Astrocyte (in vitro differentiated cells and primary cell): Measurements from ENCODE around the gene PKP4. TPM values are rescaled to one million over a fixed set of nuclear protein-coding genes. Genes with fewer than 3 reads are reported as not detected.

ENCODE experiments used
- DNase-seq: peaks from one replicate; pipeline ENCODE4 v3.0.0-alpha.2; 2010; ENCODE audit warnings: low read depth
- FAIRE-seq: peaks from 2 replicates; lab custom pipeline; 2011; peaks lifted over from hg19 to GRCh38; lab: Jason Lieb, UNC
- H2AFZ ChIP-seq: 2 replicates; pipeline ENCODE4 v1.6.0; 2012; ENCODE audit warnings: low read depth, low read length, inconsistent platforms
- H3K27ac ChIP-seq: 2 replicates; pipeline ENCODE4 v1.5.1; 2011; ENCODE audit warnings: low read depth, low read length, inconsistent platforms
- H3K27me3 ChIP-seq: 2 replicates; pipeline ENCODE4 v1.6.0; 2011; ENCODE audit warnings: low read length, inconsistent platforms; ENCODE audit not compliant: insufficient read depth
- H3K36me3 ChIP-seq: 2 replicates; pipeline ENCODE4 v1.5.1; 2011; ENCODE audit warnings: low read length, inconsistent platforms; ENCODE audit not compliant: insufficient read depth
- H3K4me1 ChIP-seq: 2 replicates; pipeline ENCODE4 v1.5.1; 2011; ENCODE audit warnings: low read length, inconsistent platforms; ENCODE audit not compliant: insufficient read depth
- H3K4me2 ChIP-seq: 2 replicates; pipeline ENCODE4 v1.6.0; 2012; ENCODE audit warnings: low read length, inconsistent platforms
- H3K4me3 ChIP-seq: 2 replicates; pipeline ENCODE4 v1.5.1; 2011; ENCODE audit warnings: low read depth, mild to moderate bottlenecking, low read length, inconsistent platforms; ENCODE audit not compliant: insufficient read depth
- H3K79me2 ChIP-seq: 2 replicates; pipeline ENCODE4 v1.6.0; 2012; ENCODE audit warnings: mild to moderate bottlenecking, low read length, inconsistent platforms; ENCODE audit not compliant: insufficient read depth
- H3K9ac ChIP-seq: 2 replicates; pipeline ENCODE4 v1.6.0; 2012; ENCODE audit warnings: mild to moderate bottlenecking, low read length, inconsistent platforms
- H3K9me3 ChIP-seq: 2 replicates; pipeline ENCODE4 v1.5.1; 2012; ENCODE audit warnings: low read depth, mild to moderate bottlenecking, low read length, inconsistent platforms; ENCODE audit not compliant: insufficient read depth
- H4K20me1 ChIP-seq: 2 replicates; pipeline ENCODE4 v1.6.0; 2012; ENCODE audit warnings: low read length, inconsistent platforms; ENCODE audit not compliant: insufficient read depth
- H3K27ac Mint-ChIP-seq: one replicate; pipeline ENCODE4 v1.8.0; 2021; ENCODE audit warnings: mild to moderate bottlenecking, mixed read lengths; ENCODE audit not compliant: unreplicated experiment
- H3K27me3 Mint-ChIP-seq: one replicate; pipeline ENCODE4 v1.8.0; 2021; ENCODE audit warnings: low read depth, mixed read lengths; ENCODE audit not compliant: unreplicated experiment
- H3K36me3 Mint-ChIP-seq: one replicate; pipeline ENCODE4 v1.8.0; 2021; ENCODE audit warnings: low read depth, mixed read lengths; ENCODE audit not compliant: unreplicated experiment
- H3K4me1 Mint-ChIP-seq: one replicate; pipeline ENCODE4 v1.8.0; 2021; ENCODE audit warnings: low read depth, mixed read lengths; ENCODE audit not compliant: unreplicated experiment
- H3K4me3 Mint-ChIP-seq: one replicate; pipeline ENCODE4 v1.8.0; 2021; ENCODE audit warnings: mild to moderate bottlenecking, moderate library complexity, mixed read lengths; ENCODE audit not compliant: unreplicated experiment
- H3K9me3 Mint-ChIP-seq: one replicate; pipeline ENCODE4 v1.8.0; 2021; ENCODE audit warnings: mild to moderate bottlenecking, mixed read lengths; ENCODE audit not compliant: unreplicated experiment
- CTCF ChIP-seq: IDR thresholded peaks from 2 replicates; pipeline ENCODE4 v1.5.1; 2011; ENCODE audit warnings: low read depth, mild to moderate bottlenecking, inconsistent platforms, low read length, moderate library complexity; ENCODE audit not compliant: insufficient read depth
- EZH2 ChIP-seq: IDR thresholded peaks from 2 replicates; pipeline ENCODE4 v1.6.1; 2012; ENCODE audit warnings: mild to moderate bottlenecking, low read length, inconsistent platforms; ENCODE audit not compliant: insufficient read depth
- total RNA-seq: library from RNA; stranded (reverse); gene quantifications from 2 replicates; pipeline ENCODE4 v1.2.1, GENCODE V29; 2021

Gene PKP4
- total RNA-seq, 1 donor from 2014 or later, result 38.4 TPM

DNA sequence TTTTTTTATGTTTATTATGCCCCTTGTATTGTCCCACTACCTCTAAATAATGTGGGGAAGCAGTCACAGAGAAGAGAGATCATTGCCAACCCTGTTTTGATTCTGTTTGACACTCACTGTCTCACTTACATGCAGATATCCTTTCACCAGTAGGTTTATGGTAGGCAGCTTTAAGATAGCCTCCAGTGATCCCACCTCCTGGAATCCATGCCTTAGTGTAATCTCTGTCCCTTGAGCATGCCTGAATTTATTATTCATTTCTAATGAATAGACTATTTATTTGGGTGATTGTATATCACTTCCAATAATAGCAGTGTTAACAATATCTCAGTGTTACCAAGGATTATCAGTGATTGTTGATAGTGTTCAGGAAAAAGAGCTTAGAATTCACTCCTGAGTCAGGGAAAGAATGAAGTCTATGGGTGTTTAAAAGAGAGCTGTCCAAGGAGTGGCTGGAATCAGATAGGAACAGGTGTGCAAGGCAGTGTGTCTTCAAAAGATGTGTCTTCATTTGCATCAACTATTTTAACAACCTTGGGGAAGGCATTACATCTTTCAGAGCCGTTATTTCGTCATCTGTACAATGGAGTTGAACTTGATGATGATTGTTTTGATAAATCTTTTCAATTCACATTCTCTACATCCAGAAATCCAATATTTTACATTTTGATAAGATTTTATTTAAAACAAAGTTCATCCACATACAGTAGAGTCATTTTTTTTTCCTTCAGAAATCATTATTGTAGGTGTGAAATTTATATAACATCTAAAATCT is 31.9 kb downstream of the PKP4 start:
- Histone ChIP-seq H3K4me3 (no peak overlapping the region), H3K36me3 (no peaks in the 10 kb centered on the region), H3K27me3 (no peaks in the 10 kb centered on the region), H3K9me3 (no peaks in the 10 kb centered on the region), H3K79me2 (peaks cover 74% of the 10 kb centered on the region), H3K27ac (no peak overlapping the region), H3K4me1 (peaks cover 4% of the 10 kb centered on the region), H3K4me2 (no peak overlapping the region), H4K20me1 (peaks cover 5% of the 10 kb centered on the region), H2AFZ (no peak overlapping the region), H3K9ac (no peak overlapping the region)
- H3K4me3 Mint-ChIP-seq, result no peak overlapping the region
- H3K27ac Mint-ChIP-seq, result peak overlapping the region; percentile 29
- H3K9me3 Mint-ChIP-seq, result no peaks in the 10 kb centered on the region
- peaks cover 45% of the 10 kb centered on the region for H3K4me1 Mint-ChIP-seq
- no peaks in the 10 kb centered on the region for H3K27me3 Mint-ChIP-seq
- DNase-seq, result no peak
- TF ChIP-seq CTCF, result no peak
- TF ChIP-seq EZH2, result no peak
- no peak for FAIRE-seq
- no peaks in the 10 kb centered on the region for H3K36me3 Mint-ChIP-seq

GRCh38 chr2:158489366-158490112 is 32.8 kb downstream of the PKP4 start:
- no peak overlapping the region for H2AFZ ChIP-seq
- H3K27ac ChIP-seq, result no peak overlapping the region
- H3K36me3 ChIP-seq, result no peaks in the 10 kb centered on the region
- H3K4me1 ChIP-seq, result peaks cover 4% of the 10 kb centered on the region
- Mint-ChIP-seq H3K27ac (no peak overlapping the region), H3K36me3 (no peaks in the 10 kb centered on the region), H3K27me3 (no peaks in the 10 kb centered on the region), H3K4me1 (peaks cover 48% of the 10 kb centered on the region), H3K9me3 (no peaks in the 10 kb centered on the region), H3K4me3 (no peak overlapping the region)
- no peak overlapping the region for H3K4me2 ChIP-seq
- FAIRE-seq (no peak), DNase-seq (no peak)
- no peaks in the 10 kb centered on the region for H3K9me3 ChIP-seq
- H3K4me3 ChIP-seq, result no peak overlapping the region
- H4K20me1 ChIP-seq, result peaks cover 7% of the 10 kb centered on the region
- TF ChIP-seq EZH2 (no peak), CTCF (no peak)
- no peaks in the 10 kb centered on the region for H3K27me3 ChIP-seq
- no peak overlapping the region for H3K9ac ChIP-seq
- H3K79me2 ChIP-seq, result peaks cover 74% of the 10 kb centered on the region

GRCh38 chr2:158491072-158491471 is 34.3 kb downstream of the PKP4 start:
- FAIRE-seq, result no peak

More at GRCh38 chr2:158491072-158491471, 34.3 kb downstream of the PKP4 start:
- H3K79me2 ChIP-seq, result peaks cover 61% of the 10 kb centered on the region
- H3K4me1 ChIP-seq, result peaks cover 4% of the 10 kb centered on the region
- no peak overlapping the region for H2AFZ ChIP-seq
- no peaks in the 10 kb centered on the region for H3K27me3 ChIP-seq
- TF ChIP-seq CTCF (no peak), EZH2 (no peak)
- H3K27me3 Mint-ChIP-seq, result no peaks in the 10 kb centered on the region
- peaks cover 7% of the 10 kb centered on the region for H4K20me1 ChIP-seq
- DNase-seq, result no peak
- no peak overlapping the region for H3K4me3 Mint-ChIP-seq
- no peaks in the 10 kb centered on the region for H3K9me3 ChIP-seq
- no peaks in the 10 kb centered on the region for H3K9me3 Mint-ChIP-seq
- no peaks in the 10 kb centered on the region for H3K36me3 Mint-ChIP-seq
- no peak overlapping the region for H3K27ac Mint-ChIP-seq
- H3K36me3 ChIP-seq, result no peaks in the 10 kb centered on the region
- H3K9ac ChIP-seq, result no peak overlapping the region
- H3K4me2 ChIP-seq, result no peak overlapping the region
- H3K4me3 ChIP-seq, result no peak overlapping the region
- H3K27ac ChIP-seq, result no peak overlapping the region
- H3K4me1 Mint-ChIP-seq, result peaks cover 48% of the 10 kb centered on the region
